Brain microvascular endothelial cell (primary cell): Measurements from ENCODE around the gene TTC33.

Experiments used
- DNase-seq: peaks from one replicate; pipeline ENCODE4 v3.0.0-alpha.2; 2020
- H3K27ac ChIP-seq: fragments of 250-450 bp; sonication (Bioruptor Pico); 2 replicates; pipeline ENCODE4 v1.5.1; 2020; ENCODE audit warnings: mild to moderate bottlenecking, moderate library complexity
- H3K27me3 ChIP-seq: fragments of 250-450 bp; sonication (Bioruptor Pico); replicated peaks from 2 replicates; pipeline ENCODE4 v1.5.1; 2020; ENCODE audit warnings: mild to moderate bottlenecking
- H3K36me3 ChIP-seq: fragments of 250-450 bp; sonication (Bioruptor Pico); replicated peaks from 2 replicates; pipeline ENCODE4 v1.5.1; 2020; ENCODE audit warnings: mild to moderate bottlenecking
- H3K4me3 ChIP-seq: 2 replicates; pipeline ENCODE4 v1.5.1; 2011; ENCODE audit warnings: low read depth, mild to moderate bottlenecking, control low read depth, low read length, moderate library complexity
- in situ Hi-C: cut with HindIII; loops from 2 replicates; pipeline ENCODE4 v1.10.0; 2017; ENCODE audit warnings: low sequenced_read_pairs, low pct_ligation_motif_present
- TF ChIP-seq, protein P1 (sequence below): IDR thresholded peaks from 2 replicates; pipeline ENCODE4 v1.5.1; 2011; ENCODE audit warnings: low read depth, mild to moderate bottlenecking, moderate library complexity, low read length, control low read depth, inconsistent platforms; ENCODE audit errors: missing control alignments

The TTC33 gene

DNA sequence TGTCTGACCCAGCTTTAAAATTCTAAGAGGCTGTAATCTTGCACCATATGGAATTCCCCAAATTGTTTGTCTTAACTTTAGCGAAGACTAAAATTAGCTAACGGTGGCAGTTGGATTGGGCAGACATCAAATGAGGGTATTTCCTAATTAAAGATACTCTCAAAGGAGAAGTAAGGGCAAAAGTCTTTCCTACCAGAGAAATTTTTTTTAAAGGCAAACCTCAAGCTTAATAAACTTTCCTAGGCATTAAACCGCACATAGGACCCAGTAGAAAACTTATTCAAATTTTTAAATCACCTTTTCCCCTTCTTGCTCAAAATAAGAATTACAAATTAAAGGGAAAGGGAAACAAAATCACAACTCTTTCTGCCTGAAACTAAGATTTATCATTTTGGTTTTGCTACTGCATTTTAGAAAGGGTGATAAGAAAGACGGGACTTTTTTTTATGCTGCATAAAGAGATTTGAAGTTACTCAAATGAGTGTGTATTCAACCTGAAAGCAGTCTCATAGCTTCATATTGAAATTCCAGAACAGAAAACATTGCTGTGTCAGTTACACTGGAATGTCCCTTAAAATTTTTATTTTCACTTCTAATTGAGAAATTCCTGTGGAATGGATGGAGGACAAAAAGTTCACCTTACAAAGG lies 265.2 kb downstream of the TTC33 start:
- no peak for DNase-seq
- in situ Hi-C loops, result no loop called here
- TF ChIP-seq, protein P1, sequence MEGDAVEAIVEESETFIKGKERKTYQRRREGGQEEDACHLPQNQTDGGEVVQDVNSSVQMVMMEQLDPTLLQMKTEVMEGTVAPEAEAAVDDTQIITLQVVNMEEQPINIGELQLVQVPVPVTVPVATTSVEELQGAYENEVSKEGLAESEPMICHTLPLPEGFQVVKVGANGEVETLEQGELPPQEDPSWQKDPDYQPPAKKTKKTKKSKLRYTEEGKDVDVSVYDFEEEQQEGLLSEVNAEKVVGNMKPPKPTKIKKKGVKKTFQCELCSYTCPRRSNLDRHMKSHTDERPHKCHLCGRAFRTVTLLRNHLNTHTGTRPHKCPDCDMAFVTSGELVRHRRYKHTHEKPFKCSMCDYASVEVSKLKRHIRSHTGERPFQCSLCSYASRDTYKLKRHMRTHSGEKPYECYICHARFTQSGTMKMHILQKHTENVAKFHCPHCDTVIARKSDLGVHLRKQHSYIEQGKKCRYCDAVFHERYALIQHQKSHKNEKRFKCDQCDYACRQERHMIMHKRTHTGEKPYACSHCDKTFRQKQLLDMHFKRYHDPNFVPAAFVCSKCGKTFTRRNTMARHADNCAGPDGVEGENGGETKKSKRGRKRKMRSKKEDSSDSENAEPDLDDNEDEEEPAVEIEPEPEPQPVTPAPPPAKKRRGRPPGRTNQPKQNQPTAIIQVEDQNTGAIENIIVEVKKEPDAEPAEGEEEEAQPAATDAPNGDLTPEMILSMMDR, result no peak
- Histone ChIP-seq H3K36me3 (no peaks in the 10 kb centered on the region), H3K4me3 (no peak overlapping the region), H3K27ac (peak overlapping the region; percentile 18), H3K27me3 (no peaks in the 10 kb centered on the region)

- Histone ChIP-seq H3K4me3 (no peak overlapping the region), H3K27ac (no peak overlapping the region), H3K27me3 (no peaks in the 10 kb centered on the region), H3K36me3 (no peaks in the 10 kb centered on the region)
- TF ChIP-seq, protein P1, result no peak
- in situ Hi-C loops, result no loop called here
- DNase-seq, result no peak
Measured at GRCh38 chr5:40489421-40489820, 266.3 kb downstream of the TTC33 start.

DNA sequence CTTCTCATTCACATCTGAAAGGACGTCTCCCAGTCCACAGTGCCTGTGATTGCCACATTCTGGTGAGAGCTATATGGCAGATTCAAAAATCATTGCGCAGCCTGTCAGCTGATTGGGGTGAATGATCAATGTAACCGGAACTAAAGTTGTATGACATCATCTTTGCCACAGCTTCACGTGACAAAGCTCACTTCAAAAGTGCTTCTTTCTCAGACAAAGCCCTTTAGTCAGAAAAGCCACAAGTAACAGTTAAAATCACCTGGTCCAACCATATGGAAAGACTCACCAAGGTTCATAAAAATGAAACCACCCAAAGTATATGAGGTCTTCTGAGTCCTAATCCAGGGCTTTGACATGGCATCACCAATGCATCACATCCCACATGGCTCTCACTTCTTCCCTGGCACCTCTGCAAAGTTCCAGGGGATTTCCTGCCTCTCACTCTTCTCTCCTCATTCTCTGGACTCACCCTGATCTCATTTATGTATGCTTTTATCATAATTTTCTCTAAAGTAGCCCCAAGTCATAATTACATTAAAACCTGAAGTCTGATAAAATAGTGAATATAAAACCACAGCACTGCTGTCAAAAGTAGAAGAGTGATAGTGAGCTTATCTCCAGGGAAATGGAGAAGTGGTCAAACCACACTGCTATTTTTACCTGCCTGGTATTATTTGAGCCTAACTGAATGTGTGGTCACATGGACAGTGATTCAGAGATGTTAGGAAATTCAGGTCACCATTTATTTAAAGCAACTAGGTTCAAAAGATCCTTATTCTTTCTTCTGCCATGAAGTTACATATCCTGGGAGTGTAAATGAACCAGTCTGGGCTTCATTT lies 269.1 kb downstream of the TTC33 start:
- Histone ChIP-seq H3K27me3 (no peaks in the 10 kb centered on the region), H3K4me3 (no peak overlapping the region), H3K27ac (no peak overlapping the region), H3K36me3 (no peaks in the 10 kb centered on the region)
- in situ Hi-C loops, result no loop called here
- DNase-seq, result no peak
- TF ChIP-seq, protein P1, result no peak

GRCh38 chr5:40485021-40485998 lies 270.5 kb downstream of the TTC33 start:
- no peaks in the 10 kb centered on the region for H3K36me3 ChIP-seq
- H3K27ac ChIP-seq, result no peak overlapping the region
- TF ChIP-seq, protein P1, result no peak
- no peak overlapping the region for H3K4me3 ChIP-seq
- in situ Hi-C loops, result no loop called here
- no peaks in the 10 kb centered on the region for H3K27me3 ChIP-seq
- no peak for DNase-seq

GRCh38 chr5:40484495-40484894 lies 271.3 kb downstream of the TTC33 start:
- Histone ChIP-seq H3K27ac (no peak overlapping the region), H3K36me3 (no peaks in the 10 kb centered on the region), H3K27me3 (no peaks in the 10 kb centered on the region), H3K4me3 (no peak overlapping the region)
- in situ Hi-C loops, result no loop called here
- DNase-seq, result no peak
- TF ChIP-seq, protein P1, result no peak
